ENCODE measurements around the gene RESP18. TPM values are rescaled to one million over a fixed set of nuclear protein-coding genes. Genes with fewer than 3 reads are reported as not detected.
A peak's percentile ranks its signal among the peaks of the same experiment; 100 is the strongest.

The RESP18 gene
- total and polyA plus RNA-seq, 5 donors from 2014 or later, result not detected

DNA sequence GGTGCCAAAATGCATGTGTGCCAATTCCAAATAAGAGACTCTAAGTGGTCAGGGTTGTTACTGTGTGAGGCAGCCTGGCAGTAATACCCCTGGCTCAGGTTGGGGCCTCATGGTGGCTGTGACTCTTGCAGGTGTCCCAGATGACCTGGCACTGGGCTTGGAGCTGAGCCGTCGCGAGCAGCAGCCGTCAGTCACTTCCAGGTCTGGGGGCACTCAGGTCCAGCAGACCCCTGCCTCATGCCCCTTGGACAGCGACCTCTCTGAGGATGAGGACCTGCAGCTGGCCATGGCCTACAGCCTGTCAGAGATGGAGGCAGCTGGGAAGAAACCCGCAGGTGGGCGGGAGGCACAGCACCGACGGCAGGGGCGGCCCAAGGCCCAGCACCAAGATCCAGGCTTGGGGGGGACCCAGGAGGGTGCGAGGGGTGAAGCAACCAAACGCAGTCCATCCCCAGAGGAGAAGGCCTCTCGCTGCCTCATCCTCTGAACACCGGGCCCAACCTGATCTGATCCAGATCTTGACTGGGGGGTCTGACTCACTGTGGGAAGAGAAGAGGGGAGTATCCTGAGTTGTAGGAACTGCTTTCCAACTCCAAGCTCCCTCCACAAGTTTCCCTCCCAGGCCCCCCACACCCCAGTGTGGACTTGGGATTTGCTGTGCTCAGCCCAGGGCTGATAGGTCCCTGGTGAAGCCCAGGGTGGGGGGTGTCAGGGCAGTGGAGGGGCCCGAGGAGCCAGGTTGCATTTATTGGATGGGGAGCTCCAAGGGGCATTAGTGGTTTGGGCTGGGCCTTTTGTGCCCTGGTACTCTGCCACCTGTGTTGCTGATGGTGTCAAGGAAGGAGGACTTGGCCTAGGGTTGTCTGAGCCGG lies 47.8 kb downstream of the RESP18 start:
- peaks cover 6 to 43% (median 11%) of the 10 kb centered on the region in 4 donors for H3K4me1 Mint-ChIP-seq
- ATAC-seq (ENCODE audit: low read depth in 2 of 2) (no peak), DNase-seq (no peak)
- no peak overlapping the region for H3K4me3 Mint-ChIP-seq
- H3K27me3 Mint-ChIP-seq, result peaks cover 5% of the 10 kb centered on the region
- Histone ChIP-seq H3K27ac (ENCODE audit: insufficient read depth, low read length, poor library complexity, severe bottlenecking) (no peak overlapping the region), H3K27me3 (ENCODE audit: control insufficient read depth, insufficient read depth, low read length) (no peaks in the 10 kb centered on the region), H3K4me1 (ENCODE audit: control insufficient read depth, insufficient read depth, low read length, poor library complexity, severe bottlenecking) (peaks cover 13% of the 10 kb centered on the region), H3K4me3 (ENCODE audit: low read depth, low read length) (no peak overlapping the region), H3K9me3 (ENCODE audit: control insufficient read depth in 2 of 2, low read length in 2 of 2) (no peaks in the 10 kb centered on the region), H3K36me3 (ENCODE audit: control insufficient read depth, insufficient read depth, low read length) (peaks cover 55% of the 10 kb centered on the region)
- H3K36me3 Mint-ChIP-seq, result peaks cover 28% of the 10 kb centered on the region
- peaks cover 0 to under 1% (median 0%) of the 10 kb centered on the region in 7 donors for H3K9me3 Mint-ChIP-seq
- no peak overlapping the region for H3K27ac Mint-ChIP-seq

DNA sequence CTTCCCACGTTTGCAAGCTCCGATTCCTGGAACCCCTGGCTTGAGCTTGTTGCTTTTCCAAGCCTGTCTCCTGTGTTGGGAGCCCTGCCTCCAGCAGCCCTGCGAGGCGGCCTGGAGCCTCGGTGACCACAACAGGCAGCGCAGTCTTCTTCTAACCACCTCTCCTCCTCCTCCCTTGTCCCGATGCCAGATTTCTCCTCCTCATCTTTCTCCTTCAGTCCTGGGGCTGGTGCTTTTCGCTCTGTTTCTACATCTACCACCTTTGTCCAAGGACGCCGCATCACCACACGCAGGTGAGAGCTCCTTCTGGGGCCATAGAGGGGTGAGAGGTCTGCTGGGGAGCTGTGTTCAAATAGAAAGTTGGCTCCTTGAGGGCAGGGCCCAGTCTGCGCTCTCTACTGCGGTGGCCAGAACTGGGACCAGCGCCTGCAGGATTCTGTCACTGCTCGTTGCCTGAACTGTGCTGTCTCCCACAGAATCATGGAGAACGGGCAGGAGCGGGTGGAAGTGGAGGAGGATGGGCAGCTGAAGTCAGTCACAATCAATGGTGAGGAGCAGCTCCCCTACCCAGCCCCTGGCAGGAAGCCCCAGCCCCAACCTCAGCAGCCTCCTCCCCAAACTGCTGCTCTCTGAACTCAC lies 49.5 kb downstream of the RESP18 start:
- H3K36me3 ChIP-seq (ENCODE audit: control insufficient read depth, insufficient read depth, low read length), result peaks cover 55% of the 10 kb centered on the region
- peaks cover 24% of the 10 kb centered on the region for H3K4me1 ChIP-seq (ENCODE audit: control insufficient read depth, insufficient read depth, low read length, poor library complexity, severe bottlenecking)
- H3K36me3 Mint-ChIP-seq, result peaks cover 28% of the 10 kb centered on the region
- peaks cover 12 to 57% (median 19%) of the 10 kb centered on the region in 4 donors for H3K4me1 Mint-ChIP-seq
- peaks cover 0 to 2% (median 0%) of the 10 kb centered on the region in 7 donors for H3K9me3 Mint-ChIP-seq
- ATAC-seq (ENCODE audit: low read depth in 2 of 2) (no peak), DNase-seq (no peak)
- H3K9me3 ChIP-seq (ENCODE audit: control insufficient read depth in 2 of 2, low read length in 2 of 2), result no peaks in the 10 kb centered on the region
- H3K27me3 ChIP-seq (ENCODE audit: control insufficient read depth, insufficient read depth, low read length), result no peaks in the 10 kb centered on the region
- peaks cover 8% of the 10 kb centered on the region for H3K27me3 Mint-ChIP-seq
- H3K27ac Mint-ChIP-seq, result peak overlapping the region in 2 of 3 donors; percentile 14 to 81
- H3K27ac ChIP-seq (ENCODE audit: insufficient read depth, low read length, poor library complexity, severe bottlenecking), result no peak overlapping the region
- H3K4me3 ChIP-seq (ENCODE audit: low read depth, low read length), result no peak overlapping the region
- H3K4me3 Mint-ChIP-seq, result peak overlapping the region in 3 of 4 donors; percentile 18 to 69 (median 54)

DNA sequence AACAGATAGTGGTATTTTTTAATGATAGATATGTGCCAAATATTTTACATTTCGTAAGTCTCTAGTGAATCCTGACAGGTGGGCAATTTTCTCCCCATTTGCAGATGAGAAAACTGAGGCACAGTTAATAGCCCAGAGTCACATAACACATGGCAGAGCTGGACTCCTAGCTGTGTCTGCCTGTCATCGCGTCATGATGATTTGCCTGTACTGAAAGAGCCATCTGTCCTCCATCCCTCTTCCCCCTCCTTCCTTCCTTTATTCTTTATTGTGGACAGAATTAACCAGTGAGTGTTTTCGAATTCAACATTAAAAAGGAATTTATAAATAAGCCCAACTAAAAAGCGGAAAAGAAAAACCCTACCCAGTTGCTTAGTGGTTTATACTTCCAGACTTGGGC lies 50.2 kb downstream of the RESP18 start:
- Mint-ChIP-seq H3K36me3 (peaks cover 28% of the 10 kb centered on the region), H3K4me1 (peaks cover 19 to 63% (median 26%) of the 10 kb centered on the region in 4 donors), H3K27ac (peak overlapping the region in 2 of 3 donors; percentile 4 to 81), H3K9me3 (peaks cover 0 to 2% (median 0%) of the 10 kb centered on the region in 7 donors), H3K4me3 (peak overlapping the region in 2 of 4 donors; percentile 20 to 48), H3K27me3 (peaks cover 8% of the 10 kb centered on the region)
- Histone ChIP-seq H3K9me3 (ENCODE audit: control insufficient read depth in 2 of 2, low read length in 2 of 2) (no peaks in the 10 kb centered on the region), H3K4me3 (ENCODE audit: low read depth, low read length) (no peak overlapping the region), H3K4me1 (ENCODE audit: control insufficient read depth, insufficient read depth, low read length, poor library complexity, severe bottlenecking) (peaks cover 31% of the 10 kb centered on the region), H3K27me3 (ENCODE audit: control insufficient read depth, insufficient read depth, low read length) (no peaks in the 10 kb centered on the region), H3K36me3 (ENCODE audit: control insufficient read depth, insufficient read depth, low read length) (peaks cover 55% of the 10 kb centered on the region), H3K27ac (ENCODE audit: insufficient read depth, low read length, poor library complexity, severe bottlenecking) (no peak overlapping the region)
- no peak for ATAC-seq (ENCODE audit: low read depth in 2 of 2)
- DNase-seq, result no peak

DNA sequence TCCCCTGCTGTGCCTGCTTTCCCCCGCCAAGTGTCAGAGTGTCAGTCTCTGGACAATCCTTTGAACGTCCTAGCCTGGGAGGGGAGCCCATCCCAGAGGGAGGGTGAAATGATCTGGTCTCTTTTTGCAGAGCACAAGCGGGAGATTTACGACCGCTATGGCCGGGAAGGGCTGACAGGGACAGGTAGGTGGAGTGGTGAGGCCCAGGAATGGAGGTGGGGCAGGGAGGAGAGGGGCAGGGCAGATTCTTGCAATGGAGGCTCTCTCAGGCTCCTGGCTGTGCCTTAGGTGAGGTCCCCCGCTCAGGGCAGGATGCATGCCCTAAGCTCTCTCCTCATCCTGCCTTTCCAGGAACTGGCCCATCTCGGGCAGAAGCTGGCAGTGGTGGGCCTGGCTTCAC lies 51.0 kb downstream of the RESP18 start:
- DNase-seq (no peak), ATAC-seq (ENCODE audit: low read depth in 2 of 2) (no peak)

DNA sequence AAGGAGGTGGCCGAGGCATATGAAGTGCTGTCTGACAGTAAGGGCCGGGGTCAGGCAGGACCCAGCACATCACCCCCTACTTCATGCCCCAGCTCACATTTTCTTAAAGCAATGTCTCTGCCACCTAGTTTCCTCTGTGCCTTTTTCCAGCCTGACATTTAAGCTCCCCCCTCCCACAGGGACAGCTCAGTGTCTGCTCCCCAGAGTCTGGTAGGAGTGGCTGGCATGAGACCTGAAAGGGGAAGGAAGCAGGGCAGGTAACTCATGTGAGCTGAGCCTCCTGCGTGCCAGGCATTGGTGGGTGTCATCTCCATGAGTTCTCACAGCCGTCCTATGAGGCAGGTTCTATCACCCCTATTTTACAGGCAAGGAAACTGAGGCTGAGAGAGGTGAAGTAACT lies 51.9 kb downstream of the RESP18 start:
- Histone ChIP-seq H3K4me1 (ENCODE audit: control insufficient read depth, insufficient read depth, low read length, poor library complexity, severe bottlenecking) (peaks cover 33% of the 10 kb centered on the region), H3K27ac (ENCODE audit: insufficient read depth, low read length, poor library complexity, severe bottlenecking) (peak overlapping the region; percentile 99), H3K27me3 (ENCODE audit: control insufficient read depth, insufficient read depth, low read length) (no peaks in the 10 kb centered on the region), H3K9me3 (ENCODE audit: control insufficient read depth in 2 of 2, low read length in 2 of 2) (no peaks in the 10 kb centered on the region), H3K4me3 (ENCODE audit: low read depth, low read length) (no peak overlapping the region), H3K36me3 (ENCODE audit: control insufficient read depth, insufficient read depth, low read length) (peaks cover 54% of the 10 kb centered on the region)
- Mint-ChIP-seq H3K9me3 (peaks cover 0 to 2% (median 0%) of the 10 kb centered on the region in 7 donors), H3K36me3 (peaks cover 28% of the 10 kb centered on the region), H3K27ac (peak overlapping the region in 2 of 3 donors; percentile 100), H3K27me3 (peaks cover 8% of the 10 kb centered on the region), H3K4me1 (peaks cover 22 to 67% (median 29%) of the 10 kb centered on the region in 4 donors), H3K4me3 (peak overlapping the region in 3 of 4 donors; percentile 55 to 97 (median 75))
- ATAC-seq (ENCODE audit: low read depth in 2 of 2), result no peak
- DNase-seq, result no peak

More for the DNA sequence above, 51.0 kb downstream of the RESP18 start:
- peak overlapping the region in 2 of 4 donors; percentile 65 to 75 for H3K4me3 Mint-ChIP-seq
- H3K36me3 Mint-ChIP-seq, result peaks cover 28% of the 10 kb centered on the region
- Histone ChIP-seq H3K9me3 (ENCODE audit: control insufficient read depth in 2 of 2, low read length in 2 of 2) (no peaks in the 10 kb centered on the region), H3K27ac (ENCODE audit: insufficient read depth, low read length, poor library complexity, severe bottlenecking) (no peak overlapping the region), H3K4me3 (ENCODE audit: low read depth, low read length) (no peak overlapping the region), H3K36me3 (ENCODE audit: control insufficient read depth, insufficient read depth, low read length) (peaks cover 55% of the 10 kb centered on the region), H3K27me3 (ENCODE audit: control insufficient read depth, insufficient read depth, low read length) (no peaks in the 10 kb centered on the region), H3K4me1 (ENCODE audit: control insufficient read depth, insufficient read depth, low read length, poor library complexity, severe bottlenecking) (peaks cover 33% of the 10 kb centered on the region)
- peaks cover 22 to 67% (median 29%) of the 10 kb centered on the region in 4 donors for H3K4me1 Mint-ChIP-seq
- H3K27me3 Mint-ChIP-seq, result peaks cover 8% of the 10 kb centered on the region
- peaks cover 0 to 2% (median 0%) of the 10 kb centered on the region in 7 donors for H3K9me3 Mint-ChIP-seq
- peak overlapping the region in 2 of 3 donors; percentile 85 to 100 for H3K27ac Mint-ChIP-seq

DNA sequence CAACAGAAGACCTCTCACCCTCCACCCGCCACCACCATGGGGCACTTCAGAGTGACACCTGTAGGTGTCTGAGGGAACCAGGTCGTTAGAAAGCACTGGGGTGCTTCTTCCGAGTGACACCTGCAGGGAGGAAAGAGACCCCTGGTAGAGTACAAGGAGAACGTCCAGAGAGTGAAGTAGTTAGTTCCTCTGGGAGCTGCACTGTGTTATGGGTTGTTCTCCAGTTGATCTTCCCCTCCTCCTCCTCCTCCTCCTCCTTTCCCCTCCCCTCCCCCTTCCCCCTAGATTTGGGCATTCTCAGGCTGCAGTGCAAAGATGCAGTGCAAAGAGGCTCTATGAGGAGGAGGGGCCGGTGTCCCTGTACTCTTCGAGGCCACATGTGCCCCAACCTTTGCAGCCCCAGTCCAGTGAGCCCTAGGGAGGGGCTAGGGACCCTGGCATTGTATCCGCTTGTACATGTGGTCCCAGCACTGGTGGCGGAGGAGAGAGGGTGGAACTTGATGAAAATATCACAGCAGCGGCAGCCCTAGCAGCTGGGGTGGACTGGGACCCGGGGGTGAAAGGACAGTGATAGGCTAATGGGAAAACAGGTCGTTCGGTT lies 52.5 kb downstream of the RESP18 start:
- Histone ChIP-seq H3K4me1 (ENCODE audit: control insufficient read depth, insufficient read depth, low read length, poor library complexity, severe bottlenecking) (peaks cover 31% of the 10 kb centered on the region), H3K36me3 (ENCODE audit: control insufficient read depth, insufficient read depth, low read length) (peaks cover 47% of the 10 kb centered on the region), H3K9me3 (ENCODE audit: control insufficient read depth in 2 of 2, low read length in 2 of 2) (no peaks in the 10 kb centered on the region), H3K27ac (ENCODE audit: insufficient read depth, low read length, poor library complexity, severe bottlenecking) (peak overlapping the region; percentile 99), H3K27me3 (ENCODE audit: control insufficient read depth, insufficient read depth, low read length) (no peaks in the 10 kb centered on the region), H3K4me3 (ENCODE audit: low read depth, low read length) (peak overlapping the region; percentile 72)
- H3K36me3 Mint-ChIP-seq, result peaks cover 25% of the 10 kb centered on the region
- peaks cover 9% of the 10 kb centered on the region for H3K27me3 Mint-ChIP-seq
- ATAC-seq (ENCODE audit: low read depth in 2 of 2) (no peak), DNase-seq (no peak)
- peaks cover 0 to 2% (median 0%) of the 10 kb centered on the region in 7 donors for H3K9me3 Mint-ChIP-seq
- peak overlapping the region; percentile 91 to 98 (median 95) for H3K4me3 Mint-ChIP-seq
- peak overlapping the region; percentile 99 to 100 (median 100) for H3K27ac Mint-ChIP-seq
- H3K4me1 Mint-ChIP-seq, result peaks cover 22 to 64% (median 29%) of the 10 kb centered on the region in 4 donors

DNA sequence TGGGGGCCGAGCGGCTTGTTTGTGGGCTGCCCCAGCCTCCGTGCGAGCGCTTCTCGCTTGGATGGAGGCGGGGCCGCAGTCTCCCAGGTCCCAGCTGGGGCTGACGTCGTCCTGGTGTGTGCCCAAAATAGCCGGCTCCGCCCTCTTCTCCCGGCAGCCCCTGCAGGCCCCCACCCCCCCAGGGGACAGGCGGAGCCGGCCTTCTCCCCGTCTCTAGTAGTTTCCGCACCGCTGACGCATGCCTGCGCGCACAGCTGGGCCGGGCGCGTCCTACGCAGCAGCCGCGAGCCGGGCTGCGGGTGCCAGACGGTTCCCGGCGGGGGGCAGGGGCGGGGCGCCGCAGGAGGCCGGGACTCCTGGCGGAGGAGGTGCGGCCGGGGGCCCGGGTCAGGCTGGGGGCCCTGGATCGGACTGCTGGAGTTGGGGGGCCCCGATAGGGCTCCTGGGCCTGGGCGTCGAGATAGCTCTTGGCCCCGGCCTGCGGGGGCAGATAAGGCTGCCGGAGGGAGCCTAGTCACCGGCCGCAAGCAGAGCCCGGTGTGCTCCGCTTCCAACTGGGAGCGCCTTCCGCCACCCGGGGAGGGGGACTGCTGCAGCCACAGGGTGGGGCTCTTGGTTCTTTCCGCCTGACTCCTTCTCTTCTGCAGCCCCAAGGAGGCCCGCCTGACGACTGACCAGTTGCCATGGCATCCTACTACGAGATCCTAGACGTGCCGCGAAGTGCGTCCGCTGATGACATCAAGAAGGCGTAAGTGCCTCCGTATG lies 53.2 kb downstream of the RESP18 start, which contains the start of gene DNAJB2:
Gene DNAJB2 (plus strand): TSS at position 216 of the 765 bp plus-strand sequence. CDS start 468 bp downstream, at position 684.
- H3K4me3 Mint-ChIP-seq, result peak within 1 kb of the TSS; percentile 93 to 98 (median 96)
- H3K4me1 ChIP-seq (ENCODE audit: control insufficient read depth, insufficient read depth, low read length, poor library complexity, severe bottlenecking), result peaks cover 28% of the 10 kb centered on the region
- H3K27me3 ChIP-seq (ENCODE audit: control insufficient read depth, insufficient read depth, low read length), result no peaks in the 10 kb centered on the region
- peak within 1 kb of the TSS; percentile 99 to 100 (median 100) for H3K27ac Mint-ChIP-seq
- H3K36me3 Mint-ChIP-seq, result peaks cover 25% of the 10 kb centered on the region
- H3K27ac ChIP-seq (ENCODE audit: insufficient read depth, low read length, poor library complexity, severe bottlenecking), result peak within 1 kb of the TSS; percentile 99
- H3K4me3 ChIP-seq (ENCODE audit: low read depth, low read length), result peak within 1 kb of the TSS; percentile 78
- H3K27me3 Mint-ChIP-seq, result peaks cover 12% of the 10 kb centered on the region
- ATAC-seq (ENCODE audit: low read depth in 2 of 2) (peak; percentile 91 to 92), DNase-seq (peak; percentile 98 to 99 (median 98))
- no peaks in the 10 kb centered on the region for H3K9me3 ChIP-seq (ENCODE audit: control insufficient read depth in 2 of 2, low read length in 2 of 2)
- peaks cover 40% of the 10 kb centered on the region for H3K36me3 ChIP-seq (ENCODE audit: control insufficient read depth, insufficient read depth, low read length)
- H3K4me1 Mint-ChIP-seq, result peaks cover 22 to 64% (median 29%) of the 10 kb centered on the region in 4 donors
- peaks cover 0 to 2% (median 0%) of the 10 kb centered on the region in 7 donors for H3K9me3 Mint-ChIP-seq
